Measurements from ENCODE around the gene ZNF148. TPM values are rescaled to one million over a fixed set of nuclear protein-coding genes. Genes with fewer than 3 reads are reported as not detected.

Gene ZNF148
- total RNA-seq, 4 donors from 2014 or later = 17.0 to 34.9 (median 20.0) TPM

- Histone ChIP-seq H3K27me3 (no peaks in the 10 kb centered on the region), H3K27ac (no peak overlapping the region), H3K9me3 (no peaks in the 10 kb centered on the region), H3K36me3 (no peaks in the 10 kb centered on the region), H3K4me1 (no peaks in the 10 kb centered on the region), H3K4me3 (no peak overlapping the region)
- no peak for ATAC-seq
- no peak for TF ChIP-seq POLR2A (IDR thresholded peaks at IDR 0.05)
- no peak for TF ChIP-seq CTCF (IDR thresholded peaks at IDR 0.05 in 4 of 5, conservative IDR thresholded peaks at IDR 0.05 in 1 of 5)
- DNase-seq = no peak
- intact Hi-C loops (cut with DNase I; ENCODE audit: low total_unique reads) = no loop called here
- in situ Hi-C loops (cut with MboI; ENCODE audit: low sequenced_read_pairs in 4 of 4) = no loop called here
Measured at GRCh38 chr3:125179143-125179883, 195.8 kb downstream of the ZNF148 start.

GRCh38 chr3:125177746-125178145 lies 197.4 kb downstream of the ZNF148 start:
- in situ Hi-C loops (cut with MboI; ENCODE audit: low sequenced_read_pairs in 4 of 4) (no loop called here), intact Hi-C loops (cut with DNase I; ENCODE audit: low total_unique reads) (no loop called here)
- no peak for TF ChIP-seq POLR2A (IDR thresholded peaks at IDR 0.05)
- H3K27me3 ChIP-seq = no peaks in the 10 kb centered on the region
- H3K9me3 ChIP-seq = no peaks in the 10 kb centered on the region
- no peaks in the 10 kb centered on the region for H3K4me1 ChIP-seq
- H3K27ac ChIP-seq = no peak overlapping the region
- no peaks in the 10 kb centered on the region for H3K36me3 ChIP-seq
- ATAC-seq (no peak), DNase-seq (no peak)
- no peak overlapping the region for H3K4me3 ChIP-seq

Other genes starting within 250 kb of the ZNF148 start
- 1 to 10 TPM in 1 of 4 donors, not detected in 3; 1.0 TPM for gene SLC12A8, start 162.6 kb downstream of the ZNF148 start, total RNA-seq
- gene SNX4, start 144.9 kb upstream of the ZNF148 start, total RNA-seq = 10 to 100 TPM; 31.3 to 53.5 (median 38.8) TPM
- 100 to 1,000 TPM in 1 of 4 donors, 10 to 100 TPM in 3; 43.3 to 115 (median 78.9) TPM for gene OSBPL11, start 220.2 kb upstream of the ZNF148 start, total RNA-seq